Esophagus squamous epithelium (tissue), 5 donors: ENCODE results near the gene SDC4. TPM values are rescaled to one million over a fixed set of nuclear protein-coding genes. Genes with fewer than 3 reads are reported as not detected.

Source experiments
- DNase-seq: peaks from one replicate; lab custom pipeline; 2025; lab: John Stamatoyannopoulos, UW
- H3K27ac ChIP-seq, 4 donors: fragments of 200-600 bp; sonication (generic); one replicate each; pipeline ENCODE4 v1.5.1; 2016 to 2019; ENCODE audit warnings: mild to moderate bottlenecking in 1 of 4
- H3K27me3 ChIP-seq, 4 donors: fragments of 200-600 bp; sonication (generic); 1 replicate in 3 of 4; 2 replicates in 1 of 4; pipeline versions ENCODE4 v1.5.1 to v1.6.0; 2017 to 2021; ENCODE audit warnings: antibody characterized with exemption in 1 of 4
- H3K36me3 ChIP-seq, 3 donors: fragments of 200-600 bp; sonication (generic); one replicate each; pipeline ENCODE4 v1.5.1; 2016 to 2019
- H3K4me1 ChIP-seq, 3 donors: fragments of 200-600 bp; sonication (generic); one replicate each; pipeline ENCODE4 v1.5.1; 2017 to 2019
- H3K4me3 ChIP-seq, 4 donors: fragments of 200-600 bp; sonication (generic); 1 replicate in 3 of 4; 2 replicates in 1 of 4; pipeline ENCODE4 v1.5.1; 2016 to 2019; ENCODE audit warnings: mild to moderate bottlenecking in 2 of 4, moderate library complexity in 1 of 4
- H3K9me3 ChIP-seq, 3 donors: fragments of 200-600 bp; sonication (generic); one replicate each; pipeline ENCODE4 v1.5.1; 2016 to 2019
- POLR2A ChIP-seq, 4 donors: fragments of 450-650 bp; IDR thresholded peaks; one replicate each; pipeline ENCODE4 v1.6.1; 2017; ENCODE audit warnings: antibody characterized with exemption in 4 of 4, mild to moderate bottlenecking in 4 of 4, moderate library complexity in 3 of 4
- WGBS, 2 donors: methylation state at CpG; one replicate each; pipeline ENCODE4 v1.1.5; 2018; 5-methylcytosine and 5-hydroxymethylcytosine counted together
- intact Hi-C: fragments of 100-400 bp; cut with DNase I; formaldehyde crosslinking; loops from one replicate; pipeline ENCODE4 v1.15.0; 2022
- total RNA-seq, 4 donors: library from RNA; depleted of rRNA; stranded (reverse); fragments of >200 nt; gene quantifications; one replicate each; pipeline ENCODE4 v1.1.0, GENCODE V29; 2016
- TF ChIP-seq, protein P1 (sequence below), 6 experiments: fragments of 450-650 bp in 4 of 6; fragments of 200-600 bp in 2 of 6; sonication (generic) in 2 of 6; IDR thresholded peaks; one replicate each; pipeline ENCODE4 v1.5.1; 2016 to 2019; ENCODE audit warnings: antibody characterized with exemption in 6 of 6, mild to moderate bottlenecking in 4 of 6, moderate library complexity in 4 of 6
- donor health status: DM: yes; HTN: yes; CAD: no.

SDC4 gene
- total RNA-seq, 4 donors from 2014 or later, result 88.1 to 174 (median 120) TPM

DNA sequence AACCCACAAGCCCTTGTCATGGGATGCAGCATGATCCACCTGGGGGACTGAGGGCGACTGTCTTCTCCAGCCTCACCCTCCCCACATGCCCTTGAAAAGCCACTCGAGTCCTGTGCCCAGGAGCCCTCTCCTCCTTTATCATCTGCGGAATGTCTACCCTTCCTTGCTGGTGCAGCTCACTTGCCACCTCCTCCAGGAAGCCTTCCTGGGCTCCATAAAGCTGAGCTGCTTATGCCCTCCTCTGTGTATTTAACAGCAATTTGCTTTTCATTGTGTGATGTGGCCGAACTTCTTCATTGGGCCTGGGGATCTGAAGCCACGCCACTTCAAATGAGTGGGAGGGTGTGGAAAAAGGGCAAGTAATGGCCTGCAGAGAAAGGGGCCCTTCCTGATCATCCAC lies 59.4 kb downstream of the SDC4 start:
- intact Hi-C loops, result no loop called here
- 73 to 90% methylated on average over 5 of the region's 5 CpGs for WGBS, 2 donors
- DNase-seq, result no peak

DNA sequence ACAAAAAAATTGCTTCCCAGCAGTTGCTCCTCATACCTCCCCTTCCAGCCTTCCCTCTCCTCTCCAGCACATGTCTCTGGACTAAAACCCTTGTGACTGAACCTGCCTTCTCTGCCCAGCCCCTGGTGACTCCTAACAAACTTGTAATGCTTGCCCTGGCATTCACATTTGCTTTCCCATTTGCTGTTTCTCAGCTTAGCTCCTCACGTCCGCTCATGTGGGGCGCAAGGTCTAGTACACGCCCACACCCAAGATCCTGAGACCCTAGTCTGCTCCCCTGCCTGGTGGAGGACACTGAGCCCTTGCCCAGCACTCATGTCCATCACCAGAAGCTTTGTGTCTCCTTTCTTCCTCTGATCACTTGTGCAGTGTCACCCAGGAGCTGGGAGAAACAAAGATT lies 59.8 kb downstream of the SDC4 start:
- TF ChIP-seq POLR2A (IDR thresholded peaks at IDR 0.05), result no peak
- TF ChIP-seq, protein P1, sequence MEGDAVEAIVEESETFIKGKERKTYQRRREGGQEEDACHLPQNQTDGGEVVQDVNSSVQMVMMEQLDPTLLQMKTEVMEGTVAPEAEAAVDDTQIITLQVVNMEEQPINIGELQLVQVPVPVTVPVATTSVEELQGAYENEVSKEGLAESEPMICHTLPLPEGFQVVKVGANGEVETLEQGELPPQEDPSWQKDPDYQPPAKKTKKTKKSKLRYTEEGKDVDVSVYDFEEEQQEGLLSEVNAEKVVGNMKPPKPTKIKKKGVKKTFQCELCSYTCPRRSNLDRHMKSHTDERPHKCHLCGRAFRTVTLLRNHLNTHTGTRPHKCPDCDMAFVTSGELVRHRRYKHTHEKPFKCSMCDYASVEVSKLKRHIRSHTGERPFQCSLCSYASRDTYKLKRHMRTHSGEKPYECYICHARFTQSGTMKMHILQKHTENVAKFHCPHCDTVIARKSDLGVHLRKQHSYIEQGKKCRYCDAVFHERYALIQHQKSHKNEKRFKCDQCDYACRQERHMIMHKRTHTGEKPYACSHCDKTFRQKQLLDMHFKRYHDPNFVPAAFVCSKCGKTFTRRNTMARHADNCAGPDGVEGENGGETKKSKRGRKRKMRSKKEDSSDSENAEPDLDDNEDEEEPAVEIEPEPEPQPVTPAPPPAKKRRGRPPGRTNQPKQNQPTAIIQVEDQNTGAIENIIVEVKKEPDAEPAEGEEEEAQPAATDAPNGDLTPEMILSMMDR (IDR thresholded peaks at IDR 0.05), result no peak
- Histone ChIP-seq H3K27ac (no peak overlapping the region), H3K36me3 (no peaks in the 10 kb centered on the region), H3K27me3 (peaks cover 0 to 25% (median 0%) of the 10 kb centered on the region in 4 donors), H3K9me3 (no peaks in the 10 kb centered on the region), H3K4me3 (no peak overlapping the region), H3K4me1 (peaks cover 5 to 41% (median 8%) of the 10 kb centered on the region in 3 donors)
- 61 to 79% methylated on average over 4 of the region's 4 CpGs for WGBS, 2 donors
- intact Hi-C loops, result no loop called here
- DNase-seq, result no peak

More for the DNA sequence above, 59.4 kb downstream of the SDC4 start:
- Histone ChIP-seq H3K9me3 (no peaks in the 10 kb centered on the region), H3K27me3 (peaks cover 0 to 29% (median 0%) of the 10 kb centered on the region in 4 donors), H3K27ac (no peak overlapping the region), H3K4me1 (peaks cover 6 to 41% (median 8%) of the 10 kb centered on the region in 3 donors), H3K4me3 (no peak overlapping the region), H3K36me3 (no peaks in the 10 kb centered on the region)
- TF ChIP-seq, protein P1 (IDR thresholded peaks at IDR 0.05), result no peak
- TF ChIP-seq POLR2A (IDR thresholded peaks at IDR 0.05), result no peak

DNA sequence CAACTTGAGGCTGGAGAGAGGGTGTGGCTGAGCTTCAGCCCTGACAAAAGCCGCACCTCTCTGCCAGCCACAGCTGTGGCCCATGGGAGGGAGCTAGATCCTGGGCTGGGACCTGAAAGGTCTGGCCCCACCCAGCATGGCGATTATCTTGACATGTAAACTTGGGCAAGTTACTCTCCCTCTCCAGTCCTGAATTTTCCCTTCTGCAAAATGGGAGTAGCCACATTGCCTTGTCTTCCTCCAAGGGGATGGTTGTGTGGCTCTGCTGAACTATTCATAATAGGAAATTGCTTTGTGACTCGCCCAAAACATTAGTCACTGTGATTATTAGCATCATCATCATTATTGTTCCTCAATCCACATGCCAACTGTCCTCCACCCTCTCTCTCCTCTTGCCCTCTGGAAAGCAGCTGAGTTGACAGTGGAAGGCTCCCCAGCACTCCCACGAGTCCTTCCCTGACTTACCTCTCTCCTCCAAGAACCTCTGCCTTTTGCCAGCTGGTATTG lies 64.6 kb downstream of the SDC4 start:
- Histone ChIP-seq H3K36me3 (no peaks in the 10 kb centered on the region), H3K27me3 (peaks cover 0 to 28% (median 0%) of the 10 kb centered on the region in 4 donors), H3K9me3 (no peaks in the 10 kb centered on the region), H3K4me1 (peaks cover 3 to 29% (median 3%) of the 10 kb centered on the region in 3 donors), H3K27ac (peak overlapping the region; percentile 50 to 78 (median 70)), H3K4me3 (no peak overlapping the region)
- intact Hi-C loops, result no loop called here
- TF ChIP-seq POLR2A (IDR thresholded peaks at IDR 0.05), result no peak
- TF ChIP-seq, protein P1 (IDR thresholded peaks at IDR 0.05), result no peak
- no peak for DNase-seq
- WGBS, 2 donors, result 19 to 28% methylated on average over 3 of the region's 4 CpGs

DNA sequence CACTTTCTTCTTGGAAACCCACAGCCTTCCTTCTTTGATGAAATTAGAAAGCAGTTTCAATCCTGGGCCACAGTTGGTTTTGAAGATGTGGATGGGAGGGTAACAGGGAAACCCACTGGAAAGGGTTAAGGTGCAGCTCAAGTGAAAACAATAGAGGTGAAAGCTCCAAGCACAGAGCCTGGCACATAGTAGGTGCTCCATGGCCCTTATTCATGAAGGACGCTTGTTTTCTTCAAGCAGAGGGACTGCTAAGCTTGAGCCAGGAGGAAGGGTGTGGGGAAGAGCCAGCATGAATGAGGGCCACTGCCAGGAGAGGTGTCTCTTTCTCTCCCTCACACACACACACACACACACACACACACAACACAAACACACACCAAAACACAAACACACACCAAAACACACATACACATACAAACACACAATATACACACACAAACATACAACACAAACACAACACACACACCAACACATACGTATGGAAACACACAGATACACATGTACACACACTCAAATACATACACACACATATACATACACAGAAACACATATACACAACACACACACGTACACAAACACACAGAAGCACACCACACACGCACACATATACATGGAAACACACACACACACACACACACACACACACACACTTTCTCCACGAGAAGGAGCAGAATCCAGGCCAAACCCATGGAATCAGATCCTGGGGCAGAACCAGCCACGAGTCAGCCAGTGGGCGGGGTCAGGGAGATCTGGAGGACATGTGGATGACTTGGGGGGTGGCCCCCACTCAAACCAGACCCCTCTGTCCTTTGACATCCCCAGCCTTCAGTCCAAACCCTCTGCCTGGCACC lies 65.3 kb downstream of the SDC4 start:
- peak overlapping the region; percentile 50 to 78 (median 70) for H3K27ac ChIP-seq

More for the DNA sequence above, 65.3 kb downstream of the SDC4 start:
- intact Hi-C loops, result no loop called here
- Histone ChIP-seq H3K36me3 (no peaks in the 10 kb centered on the region), H3K9me3 (no peaks in the 10 kb centered on the region), H3K27me3 (peaks cover 0 to 28% (median 0%) of the 10 kb centered on the region in 4 donors), H3K4me3 (no peak overlapping the region), H3K4me1 (peaks cover 3 to 29% (median 3%) of the 10 kb centered on the region in 3 donors)
- TF ChIP-seq, protein P1 (IDR thresholded peaks at IDR 0.05), result no peak
- TF ChIP-seq POLR2A (IDR thresholded peaks at IDR 0.05), result no peak
- WGBS, 2 donors, result 59 to 64% methylated on average over 4 to 6 of the region's 7 CpGs
- no peak for DNase-seq
